G401 (cell line): Measurements from ENCODE around the gene TTC21A. TPM values are rescaled to one million over a fixed set of nuclear protein-coding genes. Genes with fewer than 3 reads are reported as not detected.
"Not testable (repeated sequence)": the region's sequence is repeated elsewhere in the genome, so short reads cannot be mapped to it uniquely, and the experiment has no call there.

Source experiments
- DNase-seq: peaks from one replicate; pipeline ENCODE4 v3.0.0-alpha.2; 2015; ENCODE audit warnings: low spot score
- in situ Hi-C: cut with HindIII; loops from 2 replicates; pipeline ENCODE4 v1.10.0; 2016; ENCODE audit warnings: low sequenced_read_pairs, mixed read lengths
- total RNA-seq: library from RNA; depleted of rRNA; stranded (reverse); fragments of >200 nt; shearing (Covaris generic); gene quantifications from 2 replicates; pipeline ENCODE4 v1.2.3, GENCODE V29; 2014

TTC21A gene
- total RNA-seq, 1 experiment from 2014 or later: 1.2 TPM

- in situ Hi-C loops: no loop called here
- no peak for DNase-seq
Observed at GRCh38 chr3:39166134-39166710, 58.7 kb downstream of the TTC21A start.

GRCh38 chr3:39166932-39167532 is 59.6 kb downstream of the TTC21A start:
- DNase-seq: no peak
- in situ Hi-C loops: no loop called here

- DNase-seq: no peak
- in situ Hi-C loops: no loop called here
Observed at GRCh38 chr3:39168156-39168780, 60.8 kb downstream of the TTC21A start.

- in situ Hi-C loops: no loop called here
- DNase-seq: no peak
Observed at GRCh38 chr3:39169712-39170111, 62.2 kb downstream of the TTC21A start.

GRCh38 chr3:39170461-39170860 is 63.0 kb downstream of the TTC21A start:
- in situ Hi-C loops: no loop called here
- no peak for DNase-seq

- in situ Hi-C loops, DNase-seq: not testable (repeated sequence)
Observed at GRCh38 chr3:39170877-39171276, 63.4 kb downstream of the TTC21A start.

GRCh38 chr3:39171860-39172259 is 64.4 kb downstream of the TTC21A start:
- DNase-seq: no peak
- in situ Hi-C loops: no loop called here

GRCh38 chr3:39173318-39174125 is 66.0 kb downstream of the TTC21A start:
- in situ Hi-C loops: no loop called here

GRCh38 chr3:39176025-39176714 is 68.7 kb downstream of the TTC21A start:
- DNase-seq: no peak
- in situ Hi-C loops: no loop called here

More at GRCh38 chr3:39173318-39174125, 66.0 kb downstream of the TTC21A start:
- no peak for DNase-seq

- DNase-seq: peak; percentile 82
- in situ Hi-C loops: no loop called here
Observed at GRCh38 chr3:39177708-39178332, 70.3 kb downstream of the TTC21A start.

- in situ Hi-C loops: no loop called here
- DNase-seq: no peak
Observed at GRCh38 chr3:39178553-39178952, 71.1 kb downstream of the TTC21A start.

- in situ Hi-C loops: no loop called here
- DNase-seq: peak; percentile 32
Observed at GRCh38 chr3:39180183-39180545, 72.7 kb downstream of the TTC21A start.

- in situ Hi-C loops: no loop called here
- DNase-seq: peak; percentile 78
Observed at GRCh38 chr3:39180546-39181346, 73.3 kb downstream of the TTC21A start.

- in situ Hi-C loops: no loop called here
- DNase-seq: no peak
Observed at GRCh38 chr3:39181408-39182335, 74.2 kb downstream of the TTC21A start.

GRCh38 chr3:39183211-39184080 is 76.0 kb downstream of the TTC21A start:
- peak; percentile 82 for DNase-seq
- in situ Hi-C loops: no loop called here
